Effector CD8-positive, alpha-beta T cell (primary cell): Measurements from ENCODE around the gene LSP1.

Source experiments
- DNase-seq: peaks from one replicate; lab custom pipeline; 2025; lab: John Stamatoyannopoulos, UW

The LSP1 gene

DNA sequence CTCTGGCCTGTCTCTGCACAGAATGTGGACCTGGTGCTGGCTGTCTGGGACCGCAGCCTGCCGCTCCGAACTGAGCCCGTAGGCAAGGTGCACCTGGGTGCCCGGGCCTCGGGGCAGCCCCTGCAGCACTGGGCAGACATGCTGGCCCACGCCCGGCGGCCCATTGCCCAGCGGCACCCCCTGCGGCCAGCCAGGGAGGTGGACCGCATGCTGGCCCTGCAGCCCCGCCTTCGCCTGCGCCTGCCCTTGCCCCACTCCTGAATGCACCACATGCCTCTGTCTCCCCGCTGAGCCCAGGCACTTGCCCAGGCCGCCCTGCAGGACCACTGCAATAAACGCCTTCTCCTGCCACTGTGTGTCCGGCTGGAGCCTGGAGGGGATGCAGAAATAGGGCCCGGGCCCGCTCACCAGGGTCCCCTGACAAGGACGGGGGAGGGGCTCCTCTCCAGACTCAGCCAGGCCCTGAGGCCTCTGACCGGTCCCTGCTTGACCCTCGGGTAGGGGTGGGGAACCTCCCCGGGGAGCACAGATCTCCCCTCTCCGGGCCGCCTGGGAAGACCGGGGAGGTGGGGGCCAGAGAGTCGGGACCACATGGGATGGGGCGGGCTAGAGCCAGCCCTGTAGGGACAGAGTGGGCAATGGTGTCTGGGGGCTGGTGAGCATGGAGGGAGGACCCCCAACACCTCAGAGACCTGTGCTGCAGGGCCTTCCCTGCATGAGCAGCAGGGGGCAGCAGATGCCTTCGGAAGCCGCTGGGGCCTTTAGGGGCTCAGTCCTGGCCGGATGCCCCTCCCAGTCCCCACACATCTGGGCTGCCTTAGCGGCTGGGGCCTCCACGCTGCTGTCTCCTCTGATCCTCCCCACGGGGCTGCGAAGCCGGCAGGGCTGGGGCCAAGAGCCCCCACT, 15.5 kb upstream of the LSP1 start:
- peak; percentile 78 for DNase-seq

- no peak for DNase-seq
These were observed 14.8 kb upstream of the LSP1 start for GRCh38 chr11:1838077-1838425.

DNA sequence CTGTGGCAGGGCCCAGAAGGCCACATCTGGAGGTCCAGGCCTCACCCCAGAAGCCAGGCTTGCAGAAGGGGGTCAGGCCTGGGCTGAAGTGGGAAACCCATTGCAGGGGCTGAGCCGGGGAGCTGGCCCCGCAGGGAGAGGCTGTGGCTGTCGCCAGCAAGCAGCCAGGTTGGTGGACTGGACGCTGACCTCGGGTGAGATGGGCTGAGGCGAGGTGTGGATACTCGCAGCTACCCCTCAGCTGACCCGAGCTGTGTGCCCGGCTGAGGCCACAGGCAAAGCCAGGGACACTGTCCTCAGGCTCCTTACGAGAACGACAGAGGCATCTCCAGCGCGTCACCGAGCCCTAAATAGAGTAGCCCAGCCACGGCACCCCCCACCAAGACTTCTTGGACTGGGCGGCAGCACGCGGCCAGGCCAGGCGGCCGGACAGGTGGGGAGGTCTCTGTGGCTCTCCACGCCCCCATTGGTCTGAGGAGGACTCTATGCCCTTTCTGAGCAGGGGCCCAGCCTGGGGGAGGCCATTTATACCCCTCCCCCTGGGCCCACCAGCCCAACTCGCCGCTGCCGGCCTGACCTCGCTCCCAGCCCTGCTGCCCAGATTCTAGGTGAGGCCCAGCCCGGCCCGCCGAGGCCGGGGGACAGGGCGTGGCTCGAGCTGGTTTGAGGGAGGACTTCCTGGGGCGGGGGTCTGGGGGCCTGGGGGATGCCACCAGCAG, 14.3 kb upstream of the LSP1 start, which contains the start of gene TNNI2:
TSS of gene TNNI2 (plus strand) at position 556 of the 719 bp plus-strand sequence. CDS start 716 bp downstream, outside the sequence.
- no peak for DNase-seq

- DNase-seq: no peak
These were observed 13.5 kb upstream of the LSP1 start for GRCh38 chr11:1839204-1839923.

GRCh38 chr11:1839924-1840779, 12.7 kb upstream of the LSP1 start:
- DNase-seq: no peak

DNA sequence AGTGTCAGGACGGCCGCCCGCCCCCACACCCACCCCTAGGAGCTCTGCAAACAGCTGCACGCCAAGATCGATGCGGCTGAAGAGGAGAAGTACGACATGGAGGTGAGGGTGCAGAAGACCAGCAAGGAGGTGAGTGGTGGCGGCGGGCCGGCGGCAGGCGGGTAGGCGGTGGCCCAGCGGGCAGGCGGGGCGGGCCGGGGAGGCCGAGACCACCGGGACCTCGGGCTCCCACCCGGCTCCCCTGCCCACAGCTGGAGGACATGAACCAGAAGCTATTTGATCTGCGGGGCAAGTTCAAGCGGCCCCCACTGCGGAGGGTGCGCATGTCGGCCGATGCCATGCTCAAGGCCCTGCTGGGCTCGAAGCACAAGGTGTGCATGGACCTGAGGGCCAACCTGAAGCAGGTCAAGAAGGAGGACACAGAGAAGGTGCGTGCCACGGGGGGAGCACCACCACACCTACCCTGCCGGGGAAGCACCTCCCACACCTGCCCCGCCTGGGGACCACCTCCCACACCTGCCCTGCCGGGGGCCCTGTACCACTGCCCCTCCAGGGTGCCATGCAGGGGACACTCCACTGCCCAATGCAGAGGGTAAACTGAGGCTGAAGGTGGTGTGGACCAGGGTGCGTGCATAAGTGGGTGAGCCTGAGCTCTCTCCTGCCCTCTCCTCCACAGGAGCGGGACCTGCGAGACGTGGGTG, 12.0 kb upstream of the LSP1 start:
- no peak for DNase-seq

DNA sequence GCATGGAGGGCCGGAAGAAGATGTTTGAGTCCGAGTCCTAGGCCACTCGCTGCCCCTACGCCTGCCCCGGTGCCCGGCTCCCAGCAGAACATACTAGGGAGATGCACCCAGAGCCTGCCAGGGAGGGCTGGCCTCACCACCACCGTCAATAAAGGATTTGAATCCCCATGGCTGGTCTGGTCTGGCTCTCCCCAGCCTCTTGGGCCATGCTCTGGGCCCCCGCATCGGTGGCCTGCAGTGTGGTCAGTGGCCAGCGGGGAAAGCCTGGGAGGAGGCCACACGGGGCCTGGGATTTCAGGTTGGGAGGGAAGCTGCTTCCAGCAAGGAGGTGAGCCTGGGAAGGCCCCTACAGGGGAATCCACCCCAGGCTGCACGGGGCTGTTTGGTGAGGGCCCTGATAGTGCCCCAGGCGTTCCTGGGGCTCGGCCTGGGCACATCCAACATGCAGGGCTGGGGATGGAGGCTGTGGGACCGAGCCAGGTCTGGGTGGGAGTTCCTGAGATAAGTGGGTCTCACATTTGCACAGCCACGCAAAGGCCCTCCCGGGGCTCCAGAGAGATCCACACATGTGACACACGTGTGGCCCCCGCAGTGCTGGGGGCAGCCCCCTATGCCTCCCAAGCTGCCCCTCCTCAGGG, 11.3 kb upstream of the LSP1 start:
- no peak for DNase-seq

DNA sequence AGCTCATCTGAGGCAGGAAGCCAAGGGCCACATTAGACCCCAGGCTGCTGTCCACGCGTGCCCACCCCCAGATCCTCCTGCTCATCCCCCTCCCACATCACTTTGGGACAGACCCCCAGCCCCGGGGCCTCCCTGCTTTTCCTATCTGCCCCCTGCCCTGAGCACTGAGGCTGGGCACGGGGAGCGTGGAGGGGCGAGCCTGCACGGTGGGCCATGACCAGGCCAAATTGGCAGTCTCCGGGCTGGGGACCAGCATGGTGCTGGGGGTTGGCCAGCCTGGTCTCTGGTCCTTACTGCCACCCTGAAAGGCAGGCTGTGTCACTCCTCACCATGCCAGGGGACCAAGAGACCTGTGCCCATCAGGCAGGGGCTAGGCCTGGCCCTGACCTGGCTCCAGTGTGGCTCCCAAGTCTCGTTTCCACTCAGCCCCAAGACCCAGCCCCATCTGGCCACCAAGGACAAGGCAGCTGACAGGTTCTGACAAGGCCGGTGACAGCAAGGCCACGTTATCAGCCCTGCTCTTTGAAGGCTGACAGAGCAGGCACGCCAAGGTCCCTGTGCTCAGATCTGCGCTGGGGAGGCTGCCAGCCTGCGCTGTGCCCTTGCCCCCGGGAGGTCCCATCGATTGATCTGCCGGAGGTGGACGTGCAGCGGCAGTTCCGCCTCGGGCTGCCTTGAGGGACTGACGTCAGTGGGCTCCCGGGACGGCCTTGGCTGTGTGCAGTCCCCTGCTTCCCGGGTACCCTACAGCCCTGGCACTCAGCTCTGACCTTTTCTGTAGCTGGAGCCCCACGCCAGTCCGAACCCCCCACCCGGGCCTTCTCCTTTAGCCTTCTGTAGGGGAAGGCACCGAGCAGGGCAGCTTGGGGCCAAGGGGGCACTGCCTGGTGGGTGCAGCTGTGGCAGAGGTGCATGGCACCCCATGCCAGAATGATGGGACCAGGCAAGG, 10.5 kb upstream of the LSP1 start:
- DNase-seq: no peak

GRCh38 chr11:1843098-1843473, 9.8 kb upstream of the LSP1 start:
- no peak for DNase-seq

GRCh38 chr11:1843796-1844195, 9.1 kb upstream of the LSP1 start:
- no peak for DNase-seq

DNA sequence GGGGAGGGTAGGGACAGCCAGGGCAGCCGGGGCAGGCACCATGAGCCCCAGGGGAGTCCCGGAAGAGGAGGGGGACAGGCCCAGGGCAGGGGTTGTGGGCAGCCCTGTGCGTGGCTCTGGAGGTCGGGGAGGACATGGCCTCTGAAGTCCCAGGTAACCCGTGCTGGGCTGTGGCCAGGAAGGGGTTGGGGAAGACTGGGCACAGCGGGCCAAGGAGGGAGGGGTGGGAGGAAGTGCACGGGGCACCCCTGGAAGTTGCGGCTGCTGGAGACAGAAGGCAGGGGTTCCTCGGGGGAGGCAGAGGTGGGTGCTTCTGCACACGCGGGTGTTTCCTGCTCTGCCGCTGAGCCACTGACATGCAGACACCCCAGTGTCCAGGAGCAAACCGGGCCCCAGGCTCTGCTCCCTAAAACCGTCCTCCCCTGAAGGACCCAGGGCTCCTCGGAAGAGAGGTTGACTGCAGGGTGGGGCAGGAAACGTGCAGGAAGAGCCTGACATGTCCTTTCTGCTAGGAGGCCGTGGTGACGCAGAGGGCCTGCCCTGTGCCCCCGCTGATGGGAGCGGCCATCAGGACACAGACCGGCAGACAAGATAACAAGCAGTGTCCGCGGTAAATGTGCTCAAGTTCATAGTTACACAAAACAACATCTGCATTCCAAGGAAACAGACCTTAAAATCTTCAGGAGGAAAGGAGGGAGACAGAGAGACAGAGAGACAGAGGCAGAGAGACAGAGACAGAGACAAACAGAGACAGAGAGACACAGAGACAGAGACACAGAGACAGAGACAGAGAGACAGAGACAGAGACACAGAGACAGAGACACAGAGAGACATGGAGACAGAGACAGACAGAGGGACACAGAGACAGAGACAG, 8.4 kb upstream of the LSP1 start:
- no peak for DNase-seq

- no peak for DNase-seq
These were observed 7.8 kb upstream of the LSP1 start for GRCh38 chr11:1845095-1845429.

DNA sequence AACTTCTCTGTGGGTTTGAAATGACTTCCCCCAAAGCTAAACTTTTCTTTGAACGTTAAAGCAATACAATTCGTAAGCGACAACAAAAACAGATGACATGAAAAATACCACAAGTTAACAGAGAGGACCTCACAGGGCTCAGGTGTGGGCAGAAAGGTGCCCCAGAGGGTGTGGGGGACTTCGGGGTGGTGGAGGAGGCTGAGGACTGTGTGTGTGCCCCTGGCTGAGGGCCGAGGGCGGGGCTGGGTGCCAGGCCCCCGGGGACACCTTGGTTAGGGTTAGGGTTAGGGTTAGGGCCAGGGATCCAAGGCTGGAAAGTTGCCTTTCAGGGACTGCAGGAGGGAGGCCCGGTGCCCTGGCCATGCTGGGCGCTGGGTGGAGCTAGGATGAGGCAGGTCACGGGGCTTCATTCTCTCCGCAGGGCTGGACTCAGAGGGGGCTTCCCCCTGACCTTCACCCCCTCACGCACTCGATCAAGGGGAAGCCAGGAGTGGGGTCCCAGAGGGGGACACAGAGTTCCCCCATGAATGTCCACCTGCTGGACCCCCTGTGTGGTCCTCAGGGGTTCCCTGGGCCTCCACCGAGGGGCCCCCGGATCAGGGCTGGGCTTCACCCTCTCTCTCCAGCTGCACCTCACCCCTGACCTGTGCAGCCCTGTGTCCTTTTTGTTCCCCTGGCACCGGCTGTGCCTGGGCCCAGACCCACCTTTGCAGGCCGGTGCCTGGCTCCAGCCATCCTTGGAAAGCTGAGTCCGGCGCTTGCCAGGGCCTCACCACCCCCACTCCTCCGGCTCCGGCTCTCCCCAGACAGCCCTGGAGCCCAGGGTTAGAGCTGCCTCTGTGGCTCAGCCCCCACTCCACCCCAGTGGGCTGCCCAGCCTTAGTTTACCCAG, 7.1 kb upstream of the LSP1 start:
- no peak for DNase-seq

GRCh38 chr11:1846453-1846932, 6.4 kb upstream of the LSP1 start:
- no peak for DNase-seq

- DNase-seq: no peak
These were observed 5.7 kb upstream of the LSP1 start for GRCh38 chr11:1847006-1847735.

- DNase-seq: no peak
These were observed 4.8 kb upstream of the LSP1 start for GRCh38 chr11:1847926-1848639.
